NB4 (cell line): ENCODE measurements around the gene TRIM45.

Experiments used
- DNase-seq: peaks from one replicate; pipeline ENCODE4 v3.0.0; 2010; ENCODE audit warnings: low read depth
- H3K4me3 ChIP-seq: one replicate; pipeline ENCODE4 v1.5.1; 2011; ENCODE audit warnings: mild to moderate bottlenecking, low read depth, low read length, moderate library complexity
- MAX ChIP-seq: IDR thresholded peaks from 2 replicates; pipeline ENCODE4 v1.6.1; 2011; ENCODE audit warnings: low read depth, low read length
- MYC ChIP-seq: IDR thresholded peaks from 2 replicates; pipeline ENCODE4 v1.6.1; 2011; ENCODE audit warnings: low read depth, low read length
- POLR2A ChIP-seq: IDR thresholded peaks from 2 replicates; pipeline ENCODE4 v1.6.1; 2011; ENCODE audit warnings: mild to moderate bottlenecking; ENCODE audit not compliant: insufficient read length; ENCODE audit errors: extremely low read depth
- TF ChIP-seq, protein P1 (sequence below): IDR thresholded peaks from one replicate; pipeline ENCODE4 v1.5.1; 2012; ENCODE audit warnings: low read depth, low read length

Gene TRIM45

GRCh38 chr1:117146575-117147340 lies 25.2 kb upstream of the TRIM45 start:
- DNase-seq: peak; percentile 31
- no peak for TF ChIP-seq POLR2A
- TF ChIP-seq, protein P1, sequence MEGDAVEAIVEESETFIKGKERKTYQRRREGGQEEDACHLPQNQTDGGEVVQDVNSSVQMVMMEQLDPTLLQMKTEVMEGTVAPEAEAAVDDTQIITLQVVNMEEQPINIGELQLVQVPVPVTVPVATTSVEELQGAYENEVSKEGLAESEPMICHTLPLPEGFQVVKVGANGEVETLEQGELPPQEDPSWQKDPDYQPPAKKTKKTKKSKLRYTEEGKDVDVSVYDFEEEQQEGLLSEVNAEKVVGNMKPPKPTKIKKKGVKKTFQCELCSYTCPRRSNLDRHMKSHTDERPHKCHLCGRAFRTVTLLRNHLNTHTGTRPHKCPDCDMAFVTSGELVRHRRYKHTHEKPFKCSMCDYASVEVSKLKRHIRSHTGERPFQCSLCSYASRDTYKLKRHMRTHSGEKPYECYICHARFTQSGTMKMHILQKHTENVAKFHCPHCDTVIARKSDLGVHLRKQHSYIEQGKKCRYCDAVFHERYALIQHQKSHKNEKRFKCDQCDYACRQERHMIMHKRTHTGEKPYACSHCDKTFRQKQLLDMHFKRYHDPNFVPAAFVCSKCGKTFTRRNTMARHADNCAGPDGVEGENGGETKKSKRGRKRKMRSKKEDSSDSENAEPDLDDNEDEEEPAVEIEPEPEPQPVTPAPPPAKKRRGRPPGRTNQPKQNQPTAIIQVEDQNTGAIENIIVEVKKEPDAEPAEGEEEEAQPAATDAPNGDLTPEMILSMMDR: no peak
- TF ChIP-seq MAX: no peak
- TF ChIP-seq MYC: no peak
- no peak overlapping the region for H3K4me3 ChIP-seq

DNA sequence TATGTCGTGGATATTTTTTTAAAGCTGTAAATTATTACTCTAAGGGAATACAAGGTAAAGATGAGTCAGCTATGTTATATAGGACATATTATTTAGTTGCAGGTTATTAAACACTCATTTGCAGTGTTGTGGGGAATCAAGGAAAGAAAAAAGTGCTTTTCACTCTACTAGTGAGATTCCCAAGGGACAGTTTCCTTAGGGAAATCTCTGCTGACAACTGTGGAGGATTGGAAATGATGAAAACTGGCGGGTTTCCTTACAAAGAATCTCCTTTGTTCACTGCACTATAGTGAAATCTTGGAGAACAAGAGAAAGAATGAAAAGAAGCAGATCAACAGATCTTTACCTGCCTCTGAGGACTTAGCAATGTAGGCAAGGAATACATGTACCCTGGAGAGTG lies 24.5 kb upstream of the TRIM45 start:
- H3K4me3 ChIP-seq: no peak overlapping the region
- TF ChIP-seq MYC (no peak), MAX (no peak), POLR2A (no peak)
- TF ChIP-seq, protein P1: no peak
- DNase-seq: no peak

DNA sequence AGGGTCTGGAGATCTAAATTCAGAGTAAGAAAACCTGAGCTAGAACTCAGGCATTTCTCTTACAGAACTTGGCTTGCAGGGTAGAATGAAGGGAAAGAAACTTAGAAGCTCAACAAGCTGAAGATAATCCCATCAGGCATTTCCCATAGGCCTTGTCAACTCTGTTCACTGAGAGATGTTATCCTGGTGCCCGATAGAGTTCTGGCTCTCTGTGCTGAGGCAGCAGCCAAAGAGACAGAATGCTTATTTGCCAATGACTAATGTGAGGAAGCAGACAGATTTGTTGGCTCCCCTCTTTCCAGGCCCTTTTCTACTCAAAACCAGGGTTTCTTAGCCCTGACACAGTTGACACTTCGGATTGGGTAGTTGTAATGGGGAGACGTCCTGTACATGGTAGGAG lies 22.3 kb upstream of the TRIM45 start:
- TF ChIP-seq MAX: no peak
- no peak for TF ChIP-seq POLR2A
- TF ChIP-seq MYC: no peak
- TF ChIP-seq, protein P1: no peak

GRCh38 chr1:117143172-117143571 lies 21.6 kb upstream of the TRIM45 start:
- DNase-seq: no peak
- H3K4me3 ChIP-seq: no peak overlapping the region
- TF ChIP-seq, protein P1: no peak
- TF ChIP-seq MYC: no peak
- no peak for TF ChIP-seq MAX
- TF ChIP-seq POLR2A: no peak

More for the DNA sequence above, 22.3 kb upstream of the TRIM45 start:
- H3K4me3 ChIP-seq: no peak overlapping the region
- DNase-seq: no peak

- no peak for DNase-seq
- H3K4me3 ChIP-seq: no peak overlapping the region
- TF ChIP-seq MYC (no peak), POLR2A (no peak), MAX (no peak)
- TF ChIP-seq, protein P1: no peak
Measured at GRCh38 chr1:117142200-117142599, 20.7 kb upstream of the TRIM45 start.

GRCh38 chr1:117138561-117138960 lies 17.0 kb upstream of the TRIM45 start:
- no peak for TF ChIP-seq POLR2A
- TF ChIP-seq, protein P1: no peak
- TF ChIP-seq MAX: no peak
- TF ChIP-seq MYC: no peak
- DNase-seq: no peak

More at GRCh38 chr1:117138561-117138960, 17.0 kb upstream of the TRIM45 start:
- H3K4me3 ChIP-seq: no peak overlapping the region
